ENCODE results near the gene POLD3. TPM values are rescaled to one million over a fixed set of nuclear protein-coding genes. Genes with fewer than 3 reads are reported as not detected.

The POLD3 gene
- total and polyA plus RNA-seq, 2 of the 8 experiments (the other 6 are each of a cell fraction or from before 2014, with no cell fraction given): 18.1 to 29.3 TPM

- no peak for DNase-seq (ENCODE audit: low read depth in 1 of 2, low spot score in 2 of 2)
- TF ChIP-seq RAD21 (IDR thresholded peaks at IDR 0.05 in 1 of 2, conservative IDR thresholded peaks at IDR 0.05 in 1 of 2; ENCODE audit: low read depth in 2 of 2, low read length in 2 of 2) (no peak), CHD2 (IDR thresholded peaks at IDR 0.05; ENCODE audit: low read length) (no peak), CBX5 (IDR thresholded peaks at IDR 0.05; ENCODE audit: low read depth, low read length) (no peak), SIRT6 (IDR thresholded peaks at IDR 0.05; ENCODE audit: low read length) (no peak), TBP (IDR thresholded peaks at IDR 0.05; ENCODE audit: low read depth, low read length) (no peak)
These were observed 99.4 kb downstream of the POLD3 start for GRCh38 chr11:74691755-74692154.

More at GRCh38 chr11:74691755-74692154, 99.4 kb downstream of the POLD3 start:
- no peak overlapping the region for H2AFZ ChIP-seq (ENCODE audit: low read length)
- H3K18ac ChIP-seq (ENCODE audit: extremely low read depth, low read length): no peak overlapping the region
- H4K20me1 ChIP-seq (replicated peaks in 1 of 2; ENCODE audit: control insufficient read depth in 1 of 2, insufficient read depth in 2 of 2, low read length in 2 of 2): no peaks in the 10 kb centered on the region
- H3K14ac ChIP-seq (ENCODE audit: insufficient read length): no peak overlapping the region
- no peak overlapping the region for H2BK120ac ChIP-seq (replicated peaks; ENCODE audit: low read depth, low read length)
- H3K56ac ChIP-seq (replicated peaks; ENCODE audit: insufficient read length, low read depth, low read length): no peak overlapping the region
- no peak overlapping the region for H2BK5ac ChIP-seq (ENCODE audit: low read depth, low read length)
- H4K8ac ChIP-seq (ENCODE audit: extremely low read depth, insufficient read depth, low read length): no peak overlapping the region
- FAIRE-seq: no peak
- no peak overlapping the region for H3K9ac ChIP-seq (replicated peaks in 1 of 4; ENCODE audit: extremely low read depth in 1 of 4, low read depth in 3 of 4, low read length in 3 of 4)
- H4K91ac ChIP-seq (replicated peaks; ENCODE audit: insufficient read length, low read length): no peak overlapping the region
- H3K79me1 ChIP-seq (ENCODE audit: low read depth, low read length): no peaks in the 10 kb centered on the region
- no peak overlapping the region for H3K4me3 ChIP-seq (ENCODE audit: extremely low read depth in 1 of 4, insufficient read depth in 2 of 4, low read depth in 3 of 4, low read length in 4 of 4)
- POLR2A ChIA-PET (ENCODE audit: partially characterized antibody): no interaction called here
- no peaks in the 10 kb centered on the region for H3K36me3 ChIP-seq (ENCODE audit: control insufficient read depth in 2 of 4, insufficient read depth in 4 of 4, low read length in 3 of 4)
- H3K23ac ChIP-seq (ENCODE audit: insufficient read length): no peak overlapping the region
- H2BK12ac ChIP-seq (ENCODE audit: low read depth, low read length): no peak overlapping the region
- H4K5ac ChIP-seq (ENCODE audit: insufficient read length, low read depth, low read length): no peak overlapping the region
- H2BK15ac ChIP-seq (ENCODE audit: low read length): no peak overlapping the region
- H3K9me3 ChIP-seq (ENCODE audit: insufficient read depth in 2 of 2, low read depth in 1 of 2, low read length in 1 of 2): no peaks in the 10 kb centered on the region
- no peak overlapping the region for H2BK20ac ChIP-seq (ENCODE audit: low read length)
- H3K23me2 ChIP-seq (ENCODE audit: low read depth, low read length): no peaks in the 10 kb centered on the region
- 83% methylated on average over 4 of the region's 4 CpGs; no CpG with 5 or more reads in 1 of the 2 experiments for WGBS, 2 experiments (ENCODE audit: extremely low coverage in 1 of 2, insufficient coverage in 1 of 2, insufficient read length in 1 of 2, insufficient replicate concordance in 2 of 2, low coverage in 1 of 2, low lambda C conversion rate in 2 of 2, missing lambda C conversion rate in 1 of 2)
- peaks cover 0 to 4% (median 2%) of the 10 kb centered on the region in 4 experiments; a peak in 2 of 7 replicates for H3K4me1 ChIP-seq (replicated peaks in 1 of 4; ENCODE audit: control insufficient read depth in 3 of 4, insufficient read depth in 4 of 4, low read length in 3 of 4)
- H3K79me2 ChIP-seq (ENCODE audit: control insufficient read depth in 1 of 2, insufficient read depth in 2 of 2, low read length in 2 of 2): no peaks in the 10 kb centered on the region
- no peak overlapping the region for H2AK5ac ChIP-seq (ENCODE audit: low read depth, low read length)
- no peak overlapping the region for H3K4me2 ChIP-seq (ENCODE audit: insufficient read depth in 1 of 2, low read depth in 2 of 2, low read length in 2 of 2)
- no peak overlapping the region for H3K27ac ChIP-seq (ENCODE audit: low read depth, low read length)
- H3K27me3 ChIP-seq (replicated peaks in 1 of 4; ENCODE audit: control insufficient read depth in 3 of 4, extremely low read depth in 1 of 4, insufficient read depth in 3 of 4, low read length in 3 of 4): no peaks in the 10 kb centered on the region; a peak in 1 of 7 replicates
- CTCF ChIA-PET (ENCODE audit: partially characterized antibody): interaction anchor here (1.1 to 3.9 kb wide), 3 partner anchors 9 to 14 kb away, joined by 3 to 44 read pairs (median 5); no protein-coding TSS in a partner anchor
- H3K4ac ChIP-seq (replicated peaks; ENCODE audit: insufficient read length, low read depth, low read length): no peak overlapping the region
